Measurements from ENCODE around the gene KSR2.
"Not testable (repeated sequence)": the region's sequence is repeated elsewhere in the genome, so short reads cannot be mapped to it uniquely, and the experiment has no call there.

KSR2 gene

DNA sequence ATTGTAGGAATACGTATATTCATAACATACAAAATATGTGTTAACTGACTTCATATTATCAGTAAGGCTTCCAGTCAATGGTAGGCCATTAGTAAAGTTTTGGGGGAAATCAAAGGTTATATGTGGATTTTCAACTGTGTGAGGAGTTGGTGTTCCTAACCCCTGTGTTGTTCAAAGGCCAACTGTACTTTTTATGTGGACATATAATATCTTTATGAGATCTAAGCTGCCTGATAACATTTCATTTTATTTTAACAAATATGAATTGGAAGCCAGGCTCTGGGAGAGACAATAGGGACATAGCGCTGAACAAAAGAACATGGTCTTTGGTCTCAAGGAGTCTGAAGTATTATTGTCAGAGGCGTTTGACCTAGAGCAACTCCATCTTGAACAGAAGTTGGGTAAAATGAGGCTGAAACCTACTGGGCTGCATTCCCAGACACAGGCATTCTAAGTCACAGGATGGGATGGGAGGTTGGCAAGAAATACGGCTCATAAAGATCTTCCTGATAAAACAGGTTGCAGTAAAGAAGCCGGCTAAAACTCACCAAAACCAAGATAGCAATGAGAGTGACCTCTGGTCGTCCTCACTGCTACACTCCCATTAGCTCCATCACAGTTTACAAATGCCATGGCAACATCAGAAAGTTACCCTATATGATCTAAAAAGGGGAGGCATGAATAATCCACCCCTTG, 147.2 kb downstream of the KSR2 start:
- no peak for DNase-seq (ENCODE audit: low read depth)

DNA sequence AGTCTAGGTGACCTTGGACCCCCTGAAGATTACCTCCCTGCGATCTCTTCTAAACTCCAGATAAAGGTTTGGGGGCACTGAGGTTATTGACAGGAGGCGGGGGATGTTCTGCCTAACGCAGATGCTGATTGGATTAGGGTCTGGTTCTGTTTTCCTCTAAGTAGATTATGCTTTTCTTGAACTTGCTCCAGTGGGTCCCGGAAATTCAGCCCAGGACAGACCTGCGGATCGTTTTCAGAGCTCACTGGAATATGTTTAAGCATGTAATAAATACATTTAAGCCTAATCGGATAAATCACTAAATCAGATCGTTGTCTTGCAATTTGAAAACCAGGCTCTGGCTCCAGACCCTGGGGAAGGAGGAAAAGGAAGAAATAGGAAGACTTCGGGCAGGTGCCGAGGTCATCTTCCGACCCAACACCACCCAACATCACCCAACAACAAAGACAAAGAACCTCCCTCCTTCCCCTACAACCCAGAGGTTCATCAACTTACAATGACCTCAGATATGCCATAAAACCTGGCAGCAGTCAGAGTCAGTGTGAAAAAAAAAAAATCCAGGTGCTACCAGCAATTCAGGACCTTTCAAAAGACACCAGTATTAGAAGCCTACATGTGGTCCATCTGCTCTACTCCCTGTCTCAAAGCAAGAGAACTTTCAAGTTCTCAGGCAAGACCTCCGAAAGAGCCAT, 148.4 kb downstream of the KSR2 start:
- no peak for DNase-seq (ENCODE audit: low read depth)

GRCh38 chr12:117819160-117819559, 149.6 kb downstream of the KSR2 start:
- DNase-seq (ENCODE audit: low read depth): no peak

GRCh38 chr12:117818400-117818799, 150.4 kb downstream of the KSR2 start:
- DNase-seq (ENCODE audit: low read depth): no peak

DNA sequence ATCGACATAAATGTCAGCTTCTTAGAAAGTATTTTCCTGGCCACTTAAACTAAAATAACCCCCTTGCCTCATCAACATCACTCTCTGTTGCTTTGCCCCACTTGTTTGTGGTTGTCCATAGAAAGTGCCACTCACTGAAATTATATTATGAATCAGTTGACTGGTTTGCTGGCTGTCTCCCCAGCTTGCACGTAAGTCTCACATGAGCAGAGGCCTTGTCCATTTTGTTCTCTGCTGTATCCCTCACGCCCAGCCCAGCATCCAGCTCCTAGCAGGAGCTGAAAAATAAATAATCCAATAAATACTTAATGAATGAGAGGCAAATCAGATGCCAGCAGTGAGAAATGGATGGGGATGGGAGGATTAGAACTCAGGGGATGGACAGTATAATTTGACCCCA, 159.3 kb downstream of the KSR2 start:
- DNase-seq (ENCODE audit: low read depth): no peak

DNA sequence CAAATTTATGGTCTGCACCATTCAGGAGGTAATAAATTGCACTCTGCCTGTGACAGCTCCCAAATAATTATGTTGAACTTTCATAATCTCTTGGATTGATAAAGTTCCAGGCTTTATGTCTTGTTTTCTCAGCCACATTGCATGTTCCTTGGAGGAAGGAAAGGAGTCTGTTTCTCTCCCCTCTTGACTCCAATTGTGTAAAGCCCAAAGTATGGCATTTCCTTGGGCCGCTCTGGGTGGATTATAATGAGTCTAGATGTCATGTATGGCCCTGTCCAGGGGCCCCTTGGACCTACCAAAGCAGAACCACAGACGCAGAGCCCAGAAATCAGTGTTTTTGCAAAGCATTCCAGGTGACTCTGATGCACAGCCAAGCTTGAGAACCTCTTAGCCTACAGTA, 160.8 kb downstream of the KSR2 start:
- DNase-seq (ENCODE audit: low read depth): no peak

DNA sequence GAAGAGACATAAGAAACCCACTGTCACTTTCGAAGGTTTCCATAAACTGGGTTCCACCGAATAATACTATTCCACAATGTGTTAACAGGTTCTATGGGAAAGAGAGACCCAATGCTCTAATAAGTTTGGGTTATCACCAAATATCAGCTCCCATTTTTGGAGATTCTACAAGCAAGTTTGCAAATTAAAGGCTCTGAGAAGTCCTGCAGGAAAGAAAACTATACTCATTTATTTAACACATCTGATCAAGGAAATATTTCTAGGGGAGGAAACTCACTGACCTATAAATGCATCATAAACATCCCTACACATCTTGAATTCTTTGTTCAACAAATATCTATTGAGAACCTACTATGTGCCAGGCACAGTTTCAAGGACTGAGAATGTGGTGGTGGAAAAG, 161.4 kb downstream of the KSR2 start:
- DNase-seq (ENCODE audit: low read depth): no peak

DNA sequence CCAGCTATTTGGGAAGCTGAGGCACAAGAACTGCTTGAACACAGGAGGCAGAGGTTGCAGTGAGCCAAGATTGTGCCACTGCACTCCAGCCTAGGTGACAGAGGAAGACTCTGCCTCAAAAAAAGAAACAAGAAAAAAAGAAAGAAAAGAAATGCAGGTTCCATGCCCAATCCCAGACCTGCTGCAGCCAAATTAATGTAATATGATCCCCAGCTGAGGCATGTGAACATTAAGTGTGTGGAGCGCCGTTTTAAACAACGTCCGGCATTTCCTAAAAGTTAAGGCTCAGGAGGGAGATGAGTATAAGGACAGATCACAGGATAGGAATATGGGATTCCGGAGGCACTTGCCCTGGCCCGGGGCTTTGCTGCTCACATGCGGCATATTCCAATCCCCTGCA, 162.9 kb downstream of the KSR2 start:
- DNase-seq (ENCODE audit: low read depth): no peak

DNA sequence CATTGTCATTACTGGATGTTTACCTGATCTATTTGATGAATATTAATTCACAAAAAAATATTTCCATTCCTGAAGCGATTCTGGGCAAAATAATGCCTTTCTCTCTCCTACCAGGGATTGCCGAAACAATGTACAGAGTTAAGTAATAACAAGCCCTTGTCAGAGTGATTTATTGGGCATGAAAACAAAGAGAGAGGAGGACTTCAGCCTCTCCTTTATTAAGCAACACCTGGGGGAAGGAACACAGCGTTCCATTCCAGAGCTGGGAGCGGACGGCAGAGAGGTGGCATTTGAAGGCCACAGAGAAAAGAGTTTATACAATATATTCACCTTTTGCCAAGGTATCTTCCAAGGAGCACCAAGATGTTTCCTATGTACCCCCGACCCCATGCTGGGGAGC, 165.8 kb downstream of the KSR2 start:
- DNase-seq (ENCODE audit: low read depth): no peak

GRCh38 chr12:117800711-117801110, 168.1 kb downstream of the KSR2 start:
- not testable (repeated sequence) for DNase-seq (ENCODE audit: low read depth)

DNA sequence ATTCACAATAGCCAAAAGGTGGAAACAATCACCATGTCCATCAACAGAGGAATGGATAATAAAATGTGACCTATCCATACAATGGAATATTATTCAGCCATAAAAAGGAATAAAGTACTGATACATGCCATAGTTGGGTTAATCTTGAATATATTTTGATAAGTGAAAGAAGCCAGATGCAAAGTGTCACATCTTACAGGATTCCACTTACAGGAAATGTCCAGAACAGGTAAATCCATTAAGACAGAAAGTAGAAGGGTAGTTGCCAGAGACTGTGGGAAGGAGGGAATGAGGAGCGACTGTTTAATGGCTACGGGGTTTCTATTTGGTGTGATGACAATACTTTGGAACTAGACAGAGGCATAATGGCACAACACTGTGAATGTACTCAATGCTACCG, 171.6 kb downstream of the KSR2 start:
- no peak for DNase-seq (ENCODE audit: low read depth)

- DNase-seq (ENCODE audit: low read depth): no peak
These were observed 175.8 kb downstream of the KSR2 start for GRCh38 chr12:117792877-117793424.

- DNase-seq (ENCODE audit: low read depth): no peak
These were observed 176.3 kb downstream of the KSR2 start for GRCh38 chr12:117792471-117792870.

DNA sequence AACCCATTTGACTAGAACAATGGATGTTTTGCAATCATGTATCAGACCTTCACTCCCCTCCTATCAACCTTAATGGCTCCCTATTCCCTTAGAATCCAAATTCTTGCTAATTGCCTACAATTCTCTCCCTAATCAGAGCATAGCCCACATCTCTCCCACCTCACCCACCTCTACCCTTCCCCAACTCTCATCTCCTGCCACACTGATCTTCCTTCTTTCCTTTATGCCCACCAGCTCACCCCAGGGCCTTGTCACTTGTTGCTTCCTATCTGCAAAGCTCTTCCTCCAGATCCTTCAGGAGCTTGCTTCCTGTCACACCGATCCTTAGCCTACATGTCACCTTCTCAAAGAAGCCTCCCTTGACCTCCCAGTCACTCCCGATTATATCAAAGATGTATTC, 177.8 kb downstream of the KSR2 start:
- DNase-seq (ENCODE audit: low read depth): no peak

GRCh38 chr12:117790198-117790597, 178.6 kb downstream of the KSR2 start:
- no peak for DNase-seq (ENCODE audit: low read depth)

DNA sequence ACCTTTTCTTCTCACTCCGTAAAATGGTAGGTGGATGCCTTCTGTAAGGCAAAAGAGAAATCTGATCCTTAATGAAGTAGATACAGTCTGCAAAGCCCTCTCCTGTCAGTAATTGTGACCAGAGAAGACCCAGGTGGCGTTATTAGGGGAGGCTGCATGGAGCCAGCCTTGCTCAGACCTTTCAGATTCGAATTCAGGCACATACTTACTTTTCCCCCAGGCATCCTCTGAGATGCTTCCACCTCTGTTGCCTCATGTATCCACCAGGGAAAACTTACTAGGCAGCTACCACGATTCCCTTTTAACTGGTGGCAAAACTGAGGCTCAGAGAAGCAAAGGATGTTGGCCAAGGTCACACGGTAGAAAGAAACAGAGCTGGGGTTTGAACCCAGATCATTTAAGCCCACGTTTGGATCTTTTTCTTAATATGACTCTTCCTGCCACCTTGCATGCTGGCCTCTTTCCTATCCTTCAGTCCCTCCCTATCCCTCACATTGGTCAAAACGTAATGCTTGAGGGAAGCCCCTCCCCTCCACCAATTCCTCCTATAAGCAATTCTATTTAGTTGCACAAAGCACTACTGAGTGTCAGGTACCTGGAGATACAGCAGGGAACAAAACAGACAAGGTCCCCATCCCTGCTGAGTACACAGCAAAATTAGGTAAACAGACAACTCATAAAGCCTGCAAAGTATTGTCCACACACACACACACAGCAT, 179.4 kb downstream of the KSR2 start:
- DNase-seq (ENCODE audit: low read depth): no peak

DNA sequence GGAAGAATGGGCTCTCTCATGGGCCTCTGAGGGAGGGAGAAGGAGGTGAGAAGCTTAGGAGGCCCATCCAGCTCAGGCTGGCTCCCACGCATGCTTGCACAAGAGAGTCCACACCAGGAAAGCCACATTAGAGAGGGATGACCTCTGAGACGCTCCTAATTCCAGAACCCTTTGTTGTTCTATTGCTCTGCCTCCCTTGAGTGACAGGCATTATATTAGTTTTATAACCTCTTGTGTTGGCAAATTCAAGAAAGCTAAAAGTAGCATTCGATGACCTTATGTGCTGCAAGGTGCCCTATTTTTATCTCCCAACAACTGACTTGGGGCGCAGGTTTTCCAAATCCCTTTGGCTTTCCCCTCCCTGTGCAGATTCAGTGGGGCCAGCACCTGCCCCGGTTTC, 190.1 kb downstream of the KSR2 start:
- DNase-seq (ENCODE audit: low read depth): no peak

DNA sequence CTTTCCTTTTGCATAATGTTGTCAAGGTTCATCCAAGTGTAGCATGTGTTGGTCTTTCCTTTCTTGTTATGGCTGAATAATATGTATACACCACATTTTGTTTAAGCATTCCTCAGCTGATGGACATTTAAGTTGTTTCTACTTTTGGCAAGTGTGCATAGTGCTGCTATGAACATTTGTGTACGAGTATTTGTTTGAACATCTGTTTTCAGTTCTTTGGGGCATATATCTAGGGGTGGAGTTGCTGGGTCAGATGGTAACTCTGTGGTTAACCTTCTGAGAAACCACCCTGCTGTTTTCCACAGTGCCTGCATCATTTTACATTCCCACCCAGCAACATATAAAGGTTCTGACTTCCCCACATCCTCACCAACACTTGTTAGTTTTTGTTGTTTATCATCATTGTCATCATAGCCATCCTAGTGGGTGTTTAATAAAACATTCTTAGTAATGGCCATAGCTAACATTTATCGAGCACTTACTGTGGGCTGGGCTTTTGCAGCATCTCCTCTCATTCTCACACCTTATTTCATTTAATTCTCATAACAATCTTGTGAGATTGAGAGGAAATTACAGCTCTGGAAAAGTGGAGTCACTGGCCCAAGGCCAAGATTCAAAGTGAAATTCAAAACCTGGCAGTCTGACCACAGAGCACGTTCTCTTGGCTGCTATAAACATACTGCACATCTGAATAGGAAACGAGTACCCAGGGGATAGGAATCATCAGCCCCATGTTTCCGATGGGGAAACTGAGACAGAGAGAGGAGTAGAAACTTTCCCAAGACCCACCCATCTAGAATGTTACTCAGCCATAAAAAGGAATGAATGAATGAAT, 193.6 kb downstream of the KSR2 start:
- DNase-seq (ENCODE audit: low read depth): no peak

- DNase-seq (ENCODE audit: low read depth): no peak
These were observed 199.9 kb downstream of the KSR2 start for GRCh38 chr12:117768860-117769259.

- no peak for DNase-seq (ENCODE audit: low read depth)
These were observed 202.8 kb downstream of the KSR2 start for GRCh38 chr12:117766008-117766407.

DNA sequence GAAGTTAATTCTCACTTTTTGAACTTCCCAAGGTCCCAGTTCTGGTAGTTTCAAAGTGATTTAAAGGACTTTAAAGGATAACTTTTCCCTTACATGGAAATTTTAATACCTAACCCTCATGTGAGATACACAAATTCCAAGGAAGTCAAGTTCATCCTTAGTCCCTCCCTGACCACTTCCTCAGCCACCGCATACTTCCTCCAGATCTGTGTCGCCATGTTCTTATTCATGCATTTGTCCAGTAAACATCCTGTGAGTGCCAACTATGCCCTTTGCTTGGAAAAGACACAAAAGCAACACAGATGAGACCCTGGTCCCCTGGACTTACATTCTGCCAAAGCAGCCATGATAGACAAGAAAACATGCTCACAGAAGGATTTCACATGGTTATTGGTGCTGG, 206.6 kb downstream of the KSR2 start:
- DNase-seq (ENCODE audit: low read depth): no peak

GRCh38 chr12:117761528-117762100, 207.2 kb downstream of the KSR2 start:
- DNase-seq (ENCODE audit: low read depth): no peak

Measured in amniotic epithelial cell (primary cell).